Stimulated activated naive B cell treated with anti-CD40 and anti-IgM and Interleukin-4, amounts not matched to agents 10 μg/mL and 1 μg/mL and 100 μg/mL, for 72 hours (primary cell): ENCODE measurements around the gene TNFAIP8.
"Not testable (repeated sequence)": the region's sequence is repeated elsewhere in the genome, so short reads cannot be mapped to it uniquely, and the experiment has no call there.

Source experiments
- ATAC-seq, 2 donors: fragments of 150-1000 bp; cut with Tn5 transposase; replicated peaks; 2 replicates each; pipeline ENCODE4 v1.10.0; 2021; ENCODE audit warnings: moderate library complexity in 1 of 2
- DNase-seq: peaks from one replicate; pipeline ENCODE4 v3.0.0; 2021
- H3K27ac Mint-ChIP-seq: one replicate; pipeline ENCODE4 v1.8.0; 2022; ENCODE audit warnings: mild to moderate bottlenecking, mixed read lengths
- H3K27me3 Mint-ChIP-seq, 2 donors: one replicate each; pipeline ENCODE4 v1.8.0; 2022; ENCODE audit warnings: mixed read lengths in 2 of 2
- H3K36me3 Mint-ChIP-seq, 2 donors: one replicate each; pipeline ENCODE4 v1.8.0; 2022; ENCODE audit warnings: mixed read lengths in 2 of 2, mild to moderate bottlenecking in 1 of 2
- H3K4me1 Mint-ChIP-seq, 2 donors: one replicate each; pipeline ENCODE4 v1.8.0; 2022; ENCODE audit warnings: mixed read lengths in 2 of 2, mild to moderate bottlenecking in 1 of 2
- H3K4me3 Mint-ChIP-seq, 2 donors: one replicate each; pipeline ENCODE4 v1.8.0; 2022; ENCODE audit warnings: mild to moderate bottlenecking in 2 of 2, mixed read lengths in 2 of 2, moderate library complexity in 1 of 2
- H3K9me3 Mint-ChIP-seq, 2 donors: one replicate each; pipeline ENCODE4 v1.8.0; 2022; ENCODE audit warnings: mixed read lengths in 2 of 2, mild to moderate bottlenecking in 1 of 2

The TNFAIP8 gene

GRCh38 chr5:119410448-119411159, 54.8 kb downstream of the TNFAIP8 start:
- DNase-seq = no peak
- no peak overlapping the region for H3K4me3 Mint-ChIP-seq

DNA sequence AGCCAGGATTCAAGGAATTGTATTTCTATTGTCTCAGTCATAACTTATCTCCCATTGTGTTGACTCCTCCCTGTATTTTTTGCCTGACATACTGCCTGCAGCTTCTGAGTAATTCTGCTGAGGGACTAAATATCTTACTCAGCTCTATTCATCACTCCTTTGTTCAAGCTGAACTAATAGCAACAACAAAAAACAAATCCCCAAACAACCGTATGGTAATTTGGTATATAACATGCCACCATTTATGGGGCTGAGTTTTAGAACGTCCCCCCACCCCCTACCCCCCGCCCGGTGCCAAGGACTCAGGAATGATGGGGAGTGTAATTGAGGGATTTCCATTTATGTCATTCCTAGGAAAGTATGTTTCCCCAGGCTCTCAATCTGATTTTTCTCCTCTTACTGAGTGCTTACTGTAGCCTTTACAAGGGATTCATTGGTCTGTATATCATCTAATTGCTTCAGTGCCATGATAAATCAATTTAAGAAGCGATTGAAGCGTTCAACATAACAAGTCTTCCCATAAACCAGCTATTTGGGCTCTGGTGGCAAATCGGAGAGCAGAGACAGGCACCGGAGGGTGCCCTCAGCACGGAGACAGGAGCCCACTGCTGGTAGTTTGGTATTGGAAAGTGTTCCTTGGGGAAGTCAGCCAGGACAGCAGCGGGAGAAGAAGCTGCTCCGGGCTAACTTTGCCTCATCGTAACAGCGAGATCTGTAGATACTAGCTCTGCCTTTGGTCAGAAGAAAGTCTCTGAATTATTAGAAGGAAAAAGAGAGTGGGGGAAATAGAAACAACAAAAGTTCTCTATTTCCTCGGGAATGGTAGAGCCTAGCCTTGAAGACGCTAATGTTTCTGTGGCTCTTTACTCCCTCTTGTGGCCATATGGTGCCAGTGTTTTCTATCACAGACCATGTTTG, 55.8 kb downstream of the TNFAIP8 start:
- Mint-ChIP-seq H3K4me3 (peak overlapping the region; percentile 91 to 99), H3K4me1 (peaks cover 51 to 77% of the 10 kb centered on the region in 2 donors), H3K9me3 (peaks cover 0 to 3% of the 10 kb centered on the region in 2 donors), H3K36me3 (no peaks in the 10 kb centered on the region), H3K27ac (peak overlapping the region; percentile 96), H3K27me3 (no peaks in the 10 kb centered on the region)
- DNase-seq (peak; percentile 37), ATAC-seq (peak; percentile 64 to 71)

More at GRCh38 chr5:119410448-119411159, 54.8 kb downstream of the TNFAIP8 start:
- Mint-ChIP-seq H3K27ac (peak overlapping the region; percentile 75), H3K9me3 (peaks cover 0 to 3% of the 10 kb centered on the region in 2 donors), H3K36me3 (no peaks in the 10 kb centered on the region), H3K4me1 (peaks cover 55 to 80% of the 10 kb centered on the region in 2 donors), H3K27me3 (no peaks in the 10 kb centered on the region)
- ATAC-seq = peak in 1 of 2 donors; percentile 50

- Mint-ChIP-seq H3K27me3 (no peaks in the 10 kb centered on the region), H3K9me3 (peaks cover 2 to 7% of the 10 kb centered on the region in 2 donors), H3K36me3 (no peaks in the 10 kb centered on the region), H3K4me1 (peaks cover 51 to 81% of the 10 kb centered on the region in 2 donors), H3K4me3 (peak overlapping the region; percentile 91 to 99), H3K27ac (peak overlapping the region; percentile 96)
- ATAC-seq = no peak
- DNase-seq = no peak
Measured at GRCh38 chr5:119412279-119413227, 56.7 kb downstream of the TNFAIP8 start.

GRCh38 chr5:119414124-119414734, 58.4 kb downstream of the TNFAIP8 start:
- DNase-seq = peak; percentile 47
- peak overlapping the region; percentile 81 for H3K27ac Mint-ChIP-seq

DNA sequence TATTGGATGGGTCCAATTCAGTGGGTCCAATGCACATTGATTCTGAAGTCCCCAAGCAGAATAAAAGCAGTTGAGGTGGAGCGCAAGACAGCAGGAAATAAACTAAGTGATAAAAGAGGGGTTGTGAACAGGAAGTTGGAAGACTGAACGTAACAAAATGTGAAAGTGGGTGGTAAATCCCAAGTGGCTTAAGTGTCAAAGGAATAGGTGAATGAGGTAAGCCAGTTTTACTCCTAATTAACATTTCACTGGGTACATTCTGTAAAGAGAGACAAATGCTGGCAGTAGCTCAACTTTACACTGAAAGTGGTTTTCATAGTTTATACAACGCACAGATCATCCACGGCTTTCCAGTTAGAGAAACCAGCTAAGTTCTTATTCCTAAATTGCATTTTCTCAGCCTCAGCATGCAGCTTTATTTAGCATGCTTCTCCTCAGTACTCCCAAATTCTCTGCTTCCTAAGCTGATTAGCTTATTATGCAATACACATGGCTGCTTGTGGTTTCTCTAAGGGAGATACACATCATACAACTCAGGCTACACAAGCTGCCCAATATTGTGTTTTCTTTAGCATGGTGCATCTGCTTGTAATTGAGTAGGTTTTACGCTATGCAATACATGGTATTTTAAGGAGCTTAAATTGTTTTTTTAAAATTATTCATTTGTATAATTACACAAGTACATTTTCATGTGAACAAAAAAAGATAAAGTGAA, 62.2 kb downstream of the TNFAIP8 start:
- peaks cover 44 to 69% of the 10 kb centered on the region in 2 donors for H3K4me1 Mint-ChIP-seq
- H3K27me3 Mint-ChIP-seq = no peaks in the 10 kb centered on the region
- peak overlapping the region in 1 of 2 donors; percentile 18 for H3K4me3 Mint-ChIP-seq
- H3K9me3 Mint-ChIP-seq = peaks cover 5 to 10% of the 10 kb centered on the region in 2 donors
- H3K36me3 Mint-ChIP-seq = peaks cover 0 to 3% of the 10 kb centered on the region in 2 donors
- peak overlapping the region; percentile 37 for H3K27ac Mint-ChIP-seq
- DNase-seq (no peak), ATAC-seq (peak; percentile 39 to 47)

More at GRCh38 chr5:119414124-119414734, 58.4 kb downstream of the TNFAIP8 start:
- H3K36me3 Mint-ChIP-seq, H3K27me3 Mint-ChIP-seq, H3K9me3 Mint-ChIP-seq: not testable (repeated sequence)
- peak; percentile 67 to 74 for ATAC-seq
- Mint-ChIP-seq H3K4me1 (peaks cover 55 to 87% of the 10 kb centered on the region in 2 donors), H3K4me3 (peak overlapping the region; percentile 36)

- DNase-seq = peak; percentile 43
- H3K9me3 Mint-ChIP-seq = peaks cover 5 to 10% of the 10 kb centered on the region in 2 donors
- H3K27ac Mint-ChIP-seq = peak overlapping the region; percentile 68
- peak; percentile 82 for ATAC-seq
- H3K27me3 Mint-ChIP-seq = no peaks in the 10 kb centered on the region
- H3K4me3 Mint-ChIP-seq = peak overlapping the region in 1 of 2 donors; percentile 11
- H3K36me3 Mint-ChIP-seq = peaks cover 0 to 3% of the 10 kb centered on the region in 2 donors
- peaks cover 45 to 67% of the 10 kb centered on the region in 2 donors for H3K4me1 Mint-ChIP-seq
Measured at GRCh38 chr5:119418606-119419100, 62.8 kb downstream of the TNFAIP8 start.

DNA sequence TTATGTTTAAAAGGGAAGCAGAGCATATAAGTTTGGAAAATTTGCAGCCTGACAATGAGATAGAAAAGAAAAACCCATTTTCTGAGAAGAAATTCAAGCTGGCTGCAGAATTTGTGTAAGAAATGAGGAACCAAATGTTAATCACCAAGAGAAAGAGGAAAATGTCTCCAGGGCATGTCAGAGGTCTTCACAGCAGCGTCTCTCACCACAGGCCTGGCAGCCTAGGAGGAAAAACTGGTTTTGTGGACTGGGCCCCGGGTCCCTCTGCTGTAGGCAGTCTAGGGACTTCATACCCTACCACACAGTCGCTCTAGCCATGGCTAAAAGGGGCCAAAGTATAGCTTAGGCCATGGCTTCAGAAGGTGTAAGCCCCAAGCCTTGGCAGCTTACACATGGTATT, 64.3 kb downstream of the TNFAIP8 start:
- peaks cover 5 to 7% of the 10 kb centered on the region in 2 donors for H3K9me3 Mint-ChIP-seq
- ATAC-seq (peak; percentile 27 to 35), DNase-seq (no peak)
- H3K27me3 Mint-ChIP-seq = no peaks in the 10 kb centered on the region
- peaks cover 0 to 3% of the 10 kb centered on the region in 2 donors for H3K36me3 Mint-ChIP-seq
- peaks cover 39 to 57% of the 10 kb centered on the region in 2 donors for H3K4me1 Mint-ChIP-seq
- peak overlapping the region; percentile 34 to 35 for H3K4me3 Mint-ChIP-seq
- H3K27ac Mint-ChIP-seq = peak overlapping the region; percentile 87

DNA sequence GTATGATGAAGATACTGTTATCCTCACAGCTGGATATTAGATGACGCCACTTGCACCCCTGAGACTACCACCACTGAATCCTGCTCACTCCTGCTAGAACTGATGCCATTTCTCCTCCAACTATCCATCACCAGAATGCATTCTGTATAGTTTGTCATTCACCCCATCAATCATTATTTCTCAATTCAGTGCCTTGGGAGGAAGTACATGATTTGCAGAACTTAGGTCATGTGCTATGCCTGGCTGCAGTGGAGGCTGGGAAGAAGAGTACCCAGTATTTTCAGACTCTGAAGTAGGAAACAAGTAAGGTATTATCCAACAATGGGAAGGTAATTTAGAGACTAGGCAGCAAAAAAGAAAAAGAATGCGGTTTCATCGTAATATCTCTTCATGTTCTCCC, 70.2 kb downstream of the TNFAIP8 start:
- ATAC-seq (no peak), DNase-seq (no peak)
- Mint-ChIP-seq H3K9me3 (peaks cover 0 to 5% of the 10 kb centered on the region in 2 donors), H3K27me3 (no peaks in the 10 kb centered on the region), H3K36me3 (no peaks in the 10 kb centered on the region), H3K27ac (no peak overlapping the region), H3K4me3 (no peak overlapping the region), H3K4me1 (peaks cover 27 to 32% of the 10 kb centered on the region in 2 donors)

- ATAC-seq = no peak
Measured at GRCh38 chr5:119427060-119427459, 71.2 kb downstream of the TNFAIP8 start.

GRCh38 chr5:119427596-119427995, 71.8 kb downstream of the TNFAIP8 start:
- not testable (repeated sequence) for H3K4me3 Mint-ChIP-seq, H3K36me3 Mint-ChIP-seq, H3K27me3 Mint-ChIP-seq, H3K27ac Mint-ChIP-seq, DNase-seq, ATAC-seq, H3K9me3 Mint-ChIP-seq
- peaks cover 27 to 32% of the 10 kb centered on the region in 2 donors for H3K4me1 Mint-ChIP-seq

More at GRCh38 chr5:119427060-119427459, 71.2 kb downstream of the TNFAIP8 start:
- H3K4me1 Mint-ChIP-seq = peaks cover 27 to 32% of the 10 kb centered on the region in 2 donors
- peaks cover 0 to 3% of the 10 kb centered on the region in 2 donors for H3K36me3 Mint-ChIP-seq
- no peak for DNase-seq
- H3K9me3 Mint-ChIP-seq = peaks cover 0 to 5% of the 10 kb centered on the region in 2 donors
- no peak overlapping the region for H3K4me3 Mint-ChIP-seq
- H3K27ac Mint-ChIP-seq = no peak overlapping the region
- no peaks in the 10 kb centered on the region for H3K27me3 Mint-ChIP-seq

DNA sequence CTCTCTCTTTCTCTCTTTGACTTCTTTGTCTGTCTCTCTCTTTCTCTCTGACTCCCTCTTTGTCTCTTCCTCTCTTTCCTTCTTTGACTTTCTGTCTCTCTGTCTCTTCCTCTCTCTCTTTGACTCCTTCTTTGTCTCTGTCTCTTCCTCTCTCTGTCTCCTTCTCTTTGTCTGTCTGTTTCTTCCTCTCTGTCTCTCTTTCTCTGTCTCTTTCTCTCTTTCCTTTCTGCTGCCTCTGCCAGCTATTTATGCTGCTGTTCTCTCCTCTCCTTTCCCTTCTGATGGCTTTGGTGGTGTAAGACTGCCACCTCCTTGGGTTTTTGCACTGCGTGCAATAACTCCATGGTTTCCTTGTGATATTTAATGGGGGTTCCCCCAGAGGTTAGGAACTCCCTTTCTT, 72.3 kb downstream of the TNFAIP8 start:
- Mint-ChIP-seq H3K4me1 (peaks cover 27 to 33% of the 10 kb centered on the region in 2 donors), H3K27ac (peak overlapping the region; percentile 78), H3K4me3 (peak overlapping the region; percentile 5 to 12)
- H3K36me3 Mint-ChIP-seq, ATAC-seq, H3K9me3 Mint-ChIP-seq, DNase-seq, H3K27me3 Mint-ChIP-seq: not testable (repeated sequence)

GRCh38 chr5:119428574-119428973, 72.8 kb downstream of the TNFAIP8 start:
- not testable (repeated sequence) for ATAC-seq, H3K9me3 Mint-ChIP-seq, H3K36me3 Mint-ChIP-seq, DNase-seq, H3K27ac Mint-ChIP-seq, H3K27me3 Mint-ChIP-seq
- Mint-ChIP-seq H3K4me3 (peak overlapping the region in 1 of 2 donors; percentile 5), H3K4me1 (peaks cover 28 to 37% of the 10 kb centered on the region in 2 donors)
